ENCODE results near the gene AKR1C1. TPM values are rescaled to one million over a fixed set of nuclear protein-coding genes. Genes with fewer than 3 reads are reported as not detected.
"Not testable (repeated sequence)": the region's sequence is repeated elsewhere in the genome, so short reads cannot be mapped to it uniquely, and the experiment has no call there.

Gene AKR1C1
- total RNA-seq, 2 experiments from 2014 or later: 0.12 to 0.32 TPM

DNA sequence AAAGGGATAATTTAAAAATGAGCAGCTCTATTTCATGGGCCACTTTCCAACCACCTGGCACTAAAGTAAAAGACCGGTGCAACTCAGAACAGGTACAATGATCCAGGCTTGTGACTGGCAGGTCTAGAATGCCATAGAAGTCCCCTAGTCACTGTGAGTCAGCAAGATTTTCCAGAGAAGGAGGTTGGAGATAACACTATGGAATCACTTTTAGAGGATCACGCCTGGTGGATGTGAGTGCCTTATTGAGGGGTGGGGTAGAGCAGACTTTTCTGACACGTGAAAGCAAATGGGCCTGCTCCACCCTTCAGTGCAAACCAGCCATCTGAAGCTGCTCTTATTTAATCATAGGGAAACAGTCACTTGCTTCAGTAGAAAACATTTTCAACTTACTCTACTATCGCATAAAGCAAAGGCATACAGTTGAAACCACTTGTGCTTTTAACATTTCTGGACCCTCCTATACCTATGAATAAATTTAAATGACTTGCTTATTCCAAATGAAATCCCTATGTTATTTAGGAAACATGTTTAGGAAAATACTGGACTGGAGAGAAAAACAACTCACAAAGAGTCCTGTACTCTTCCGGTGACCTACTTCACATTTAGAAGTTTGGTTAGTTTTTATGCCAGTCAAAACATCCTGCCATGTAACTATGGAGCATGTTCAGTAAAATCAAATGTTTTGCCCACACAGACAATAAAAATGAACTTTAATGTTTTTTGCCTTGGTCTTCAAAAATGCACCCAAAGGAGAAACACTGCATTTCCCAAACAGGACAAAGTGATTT, 21.5 kb upstream of the AKR1C1 start:
- CTCF ChIA-PET: no interaction called here
- Mint-ChIP-seq H3K27me3 (peaks cover 3% of the 10 kb centered on the region), H3K4me1 (no peaks in the 10 kb centered on the region), H3K36me3 (no peaks in the 10 kb centered on the region), H3K27ac (no peak overlapping the region), H3K4me3 (no peak overlapping the region), H3K9me3 (ENCODE audit: low read depth) (no peaks in the 10 kb centered on the region)
- no peak for ATAC-seq
- no peak for DNase-seq

DNA sequence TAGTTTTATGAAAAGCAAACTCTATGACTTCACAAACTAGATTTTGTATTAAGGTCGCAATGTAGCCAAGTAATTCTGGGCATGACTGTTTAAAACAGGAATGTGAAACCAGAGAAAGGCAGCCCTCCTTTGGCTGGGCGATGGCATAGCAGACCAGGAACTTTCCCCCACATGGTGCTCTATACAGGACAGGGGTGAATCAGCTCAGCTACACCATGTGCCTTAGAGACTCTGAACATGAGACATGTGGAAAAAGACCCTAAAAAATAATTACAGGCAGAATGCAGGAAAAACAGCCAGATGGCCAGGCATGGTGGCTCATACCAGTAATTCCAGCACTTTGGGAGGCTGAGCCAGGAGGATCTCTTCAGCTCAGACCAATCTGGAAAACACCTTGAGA, 20.3 kb upstream of the AKR1C1 start:
- H3K27me3 Mint-ChIP-seq; H3K4me1 Mint-ChIP-seq; DNase-seq; H3K27ac Mint-ChIP-seq; H3K4me3 Mint-ChIP-seq; H3K36me3 Mint-ChIP-seq; H3K9me3 Mint-ChIP-seq (ENCODE audit: low read depth); ATAC-seq: not testable (repeated sequence)
- CTCF ChIA-PET: interaction anchor here (0.7 kb wide), 1 partner anchor 427 kb away, joined by 3 read pairs; no protein-coding TSS in a partner anchor

DNA sequence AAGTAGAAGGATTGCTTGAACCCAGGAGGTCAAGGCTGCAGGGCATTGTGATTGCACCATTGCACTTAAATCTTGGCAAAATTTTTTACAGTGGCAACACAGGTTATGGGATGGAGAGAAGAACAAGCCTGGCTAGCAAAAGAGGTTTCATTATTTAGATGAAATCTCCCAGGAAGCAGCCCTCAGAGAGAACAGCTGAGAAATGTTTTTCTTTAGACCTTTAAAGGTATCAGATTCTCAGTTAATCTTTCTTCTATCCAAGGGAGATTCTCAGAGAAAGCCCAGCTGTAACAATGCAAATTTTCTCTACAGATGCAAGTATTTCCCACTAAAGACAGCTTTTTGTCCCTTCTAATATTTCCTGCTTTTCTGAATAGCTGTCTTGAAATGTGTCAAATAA, 19.8 kb upstream of the AKR1C1 start:
- not testable (repeated sequence) for H3K36me3 Mint-ChIP-seq; DNase-seq; H3K27me3 Mint-ChIP-seq; ATAC-seq; H3K4me3 Mint-ChIP-seq; H3K4me1 Mint-ChIP-seq; H3K9me3 Mint-ChIP-seq (ENCODE audit: low read depth); H3K27ac Mint-ChIP-seq
- CTCF ChIA-PET: interaction anchor here (0.7 kb wide), 1 partner anchor 428 kb away, joined by 3 read pairs; no protein-coding TSS in a partner anchor

DNA sequence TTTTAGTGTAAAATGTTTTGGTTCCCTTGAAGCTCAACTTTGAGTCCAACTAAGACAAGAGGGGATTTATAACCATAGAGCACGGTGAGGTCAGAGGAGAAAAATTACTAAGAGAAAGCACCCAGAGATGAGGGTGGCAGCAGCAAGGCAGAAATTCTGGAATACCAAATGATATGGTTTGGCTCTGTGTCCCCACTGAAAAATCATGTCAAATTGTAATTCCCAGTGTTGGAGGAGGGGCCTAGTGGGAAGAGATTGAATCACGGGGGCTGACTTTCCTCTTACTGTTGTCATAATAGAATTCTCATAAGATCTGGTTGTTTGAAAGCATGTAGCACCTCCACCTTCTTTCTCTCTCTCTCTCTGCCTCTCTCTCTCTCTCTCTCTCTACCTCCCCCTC, 19.4 kb upstream of the AKR1C1 start:
- ATAC-seq: no peak
- no peak overlapping the region for H3K4me3 Mint-ChIP-seq
- H3K27me3 Mint-ChIP-seq: peaks cover 5% of the 10 kb centered on the region
- H3K9me3 Mint-ChIP-seq (ENCODE audit: low read depth): no peaks in the 10 kb centered on the region
- DNase-seq: no peak
- CTCF ChIA-PET: interaction anchor here (0.7 kb wide), 1 partner anchor 428 kb away, joined by 3 read pairs; no protein-coding TSS in a partner anchor
- H3K27ac Mint-ChIP-seq: no peak overlapping the region
- H3K4me1 Mint-ChIP-seq: no peaks in the 10 kb centered on the region
- H3K36me3 Mint-ChIP-seq: no peaks in the 10 kb centered on the region

DNA sequence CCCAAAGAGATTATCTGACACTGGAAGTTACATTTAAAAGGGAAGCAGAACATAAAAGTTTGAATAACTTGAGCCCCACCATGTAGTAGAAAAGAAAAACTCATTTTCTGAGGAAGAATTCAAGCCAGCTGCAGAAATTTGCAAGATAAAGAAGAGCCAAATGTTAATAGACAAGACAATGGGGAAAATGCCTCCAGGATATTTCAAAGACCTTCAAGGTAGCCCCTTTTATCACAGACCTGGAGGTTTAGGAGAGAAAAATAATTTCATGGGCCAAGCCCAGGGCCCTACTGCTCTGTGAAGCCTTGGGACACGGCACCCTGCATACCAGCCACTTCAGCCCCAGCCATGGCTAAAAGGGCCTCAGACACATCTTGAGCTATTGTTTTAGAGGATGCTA, 18.4 kb upstream of the AKR1C1 start:
- Mint-ChIP-seq H3K4me3 (no peak overlapping the region), H3K9me3 (ENCODE audit: low read depth) (no peaks in the 10 kb centered on the region), H3K4me1 (no peaks in the 10 kb centered on the region), H3K36me3 (no peaks in the 10 kb centered on the region), H3K27me3 (peaks cover 5% of the 10 kb centered on the region), H3K27ac (no peak overlapping the region)
- ATAC-seq: no peak
- CTCF ChIA-PET: no interaction called here
- no peak for DNase-seq

DNA sequence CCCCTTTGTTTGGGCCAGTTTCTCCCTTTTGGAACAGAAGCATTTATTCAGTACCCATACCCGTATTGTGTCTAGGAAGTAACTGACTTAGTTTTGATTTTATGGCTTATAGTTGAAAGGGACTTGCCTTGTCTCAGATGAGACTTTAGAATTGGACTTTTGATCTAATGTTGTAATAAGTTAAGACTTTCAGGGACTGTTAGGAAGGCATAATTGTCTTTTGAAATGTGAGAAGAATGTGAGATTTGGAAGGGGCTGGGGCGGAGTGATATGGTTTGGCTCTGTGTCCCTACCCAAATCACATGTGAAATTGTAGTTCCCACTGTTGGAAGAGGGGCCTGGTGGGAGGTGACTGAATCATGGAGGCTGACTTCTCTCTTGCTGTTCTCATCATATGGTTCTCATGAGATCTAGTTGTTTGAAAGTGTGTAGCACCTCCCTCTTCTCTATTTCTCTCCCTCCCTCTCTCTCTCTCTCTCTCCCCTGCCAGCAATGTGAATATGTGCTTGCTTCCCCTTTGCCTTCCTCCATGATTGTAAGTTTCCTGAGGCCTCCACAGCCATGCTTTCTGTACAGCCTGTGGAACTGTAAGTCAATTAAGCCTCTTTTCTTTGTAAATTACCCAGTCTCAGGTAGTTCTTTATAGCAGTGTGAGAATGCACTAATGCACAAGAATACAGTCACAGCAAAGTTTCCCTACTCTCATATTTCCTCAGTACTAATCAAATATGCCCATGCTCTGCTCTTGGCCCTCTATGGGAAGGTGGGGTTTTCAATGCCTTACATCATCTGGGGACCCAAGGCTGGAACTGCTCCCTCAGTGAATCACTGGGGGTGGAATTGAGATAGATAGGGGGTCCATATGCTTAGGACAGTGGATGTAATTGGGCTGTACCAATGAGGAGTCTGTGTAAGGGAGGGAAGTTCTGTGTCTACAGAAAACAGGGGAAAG, 17.2 kb upstream of the AKR1C1 start:
- no peak for DNase-seq
- Mint-ChIP-seq H3K9me3 (ENCODE audit: low read depth) (no peaks in the 10 kb centered on the region), H3K27me3 (peaks cover 5% of the 10 kb centered on the region)

DNA sequence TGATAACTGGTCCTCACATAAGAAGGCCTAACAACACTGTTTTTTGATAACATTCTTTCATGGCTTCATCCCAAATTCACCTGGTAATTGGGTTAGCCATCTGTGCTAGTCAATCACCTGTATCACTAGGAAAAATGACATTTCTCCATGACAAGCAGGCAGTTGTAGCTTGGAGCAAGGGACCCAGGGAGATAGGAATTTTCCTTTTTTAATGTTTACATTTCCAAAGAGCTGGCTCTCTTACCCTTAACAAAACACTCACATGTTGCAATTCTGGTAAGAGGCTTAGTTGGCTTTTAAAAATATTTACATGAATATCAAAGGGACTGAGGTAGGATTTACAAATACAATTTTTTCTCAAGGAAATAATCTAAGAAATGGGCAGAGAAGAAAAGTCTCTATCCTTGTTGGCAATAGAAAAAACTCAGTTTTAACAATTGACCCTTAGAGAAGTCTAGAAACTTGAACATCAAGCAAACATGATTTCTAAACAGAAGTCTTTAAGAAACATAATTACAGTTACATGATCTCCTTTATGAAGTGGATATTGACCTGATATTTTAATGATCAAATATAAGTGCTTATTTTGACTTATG, 16.1 kb upstream of the AKR1C1 start:
- peaks cover 5% of the 10 kb centered on the region for H3K27me3 Mint-ChIP-seq
- CTCF ChIA-PET: no interaction called here
- H3K9me3 Mint-ChIP-seq (ENCODE audit: low read depth): no peaks in the 10 kb centered on the region

More for the DNA sequence above, 17.2 kb upstream of the AKR1C1 start:
- Mint-ChIP-seq H3K4me3 (no peak overlapping the region), H3K36me3 (no peaks in the 10 kb centered on the region), H3K4me1 (no peaks in the 10 kb centered on the region), H3K27ac (no peak overlapping the region)
- CTCF ChIA-PET: no interaction called here
- no peak for ATAC-seq

DNA sequence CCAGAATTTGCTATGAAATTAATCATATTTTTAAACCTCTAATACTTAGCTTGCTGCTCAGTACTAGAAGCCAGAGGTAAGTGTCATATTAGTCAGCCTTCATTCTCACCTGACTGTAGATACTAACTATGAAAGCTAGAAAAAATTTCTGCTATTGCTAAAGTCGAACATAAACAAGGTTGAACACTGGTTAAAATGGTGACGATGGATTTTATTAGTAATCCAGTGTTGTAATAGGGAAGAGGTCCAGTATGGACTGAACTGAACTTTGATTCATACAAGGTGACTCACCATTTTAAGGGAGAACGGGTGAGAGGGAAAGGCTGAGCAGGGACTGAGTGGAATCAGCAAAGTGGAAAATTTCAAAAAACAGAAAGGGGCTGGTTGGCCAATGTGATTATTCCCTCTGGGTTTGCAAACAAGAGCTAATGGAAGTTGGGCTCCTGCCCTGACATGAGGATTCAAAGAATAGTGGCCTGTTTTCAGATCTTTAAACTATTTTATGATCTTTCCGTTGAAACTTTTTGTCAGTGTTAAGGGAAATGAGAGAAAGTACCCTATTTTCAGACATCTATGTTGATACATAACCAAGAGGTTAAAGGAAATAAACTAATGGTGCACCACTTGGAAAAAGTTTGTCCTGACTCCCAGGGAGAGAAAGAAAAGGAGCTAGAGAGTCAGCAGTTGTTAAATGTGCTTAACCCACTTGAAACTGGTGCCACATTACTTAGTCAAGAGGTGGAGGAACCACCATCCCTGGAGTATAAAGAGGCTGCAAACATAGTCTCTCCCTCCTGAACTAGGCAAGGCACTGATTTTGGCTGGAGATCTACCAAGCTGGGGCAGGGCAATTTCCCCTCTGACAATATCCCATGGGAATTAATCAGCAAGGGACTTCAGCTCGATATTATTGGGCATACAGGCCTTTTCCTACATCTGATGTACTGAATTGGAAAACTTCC, 15.3 kb upstream of the AKR1C1 start:
- Mint-ChIP-seq H3K36me3 (no peaks in the 10 kb centered on the region), H3K4me1 (no peaks in the 10 kb centered on the region), H3K4me3 (no peak overlapping the region), H3K27ac (no peak overlapping the region), H3K27me3 (peaks cover 5% of the 10 kb centered on the region), H3K9me3 (ENCODE audit: low read depth) (no peaks in the 10 kb centered on the region)
- no peak for ATAC-seq
- DNase-seq: no peak
- CTCF ChIA-PET: no interaction called here

More for the DNA sequence above, 16.1 kb upstream of the AKR1C1 start:
- Mint-ChIP-seq H3K27ac (no peak overlapping the region), H3K4me1 (no peaks in the 10 kb centered on the region), H3K4me3 (no peak overlapping the region), H3K36me3 (no peaks in the 10 kb centered on the region)
- DNase-seq (no peak), ATAC-seq (no peak)

DNA sequence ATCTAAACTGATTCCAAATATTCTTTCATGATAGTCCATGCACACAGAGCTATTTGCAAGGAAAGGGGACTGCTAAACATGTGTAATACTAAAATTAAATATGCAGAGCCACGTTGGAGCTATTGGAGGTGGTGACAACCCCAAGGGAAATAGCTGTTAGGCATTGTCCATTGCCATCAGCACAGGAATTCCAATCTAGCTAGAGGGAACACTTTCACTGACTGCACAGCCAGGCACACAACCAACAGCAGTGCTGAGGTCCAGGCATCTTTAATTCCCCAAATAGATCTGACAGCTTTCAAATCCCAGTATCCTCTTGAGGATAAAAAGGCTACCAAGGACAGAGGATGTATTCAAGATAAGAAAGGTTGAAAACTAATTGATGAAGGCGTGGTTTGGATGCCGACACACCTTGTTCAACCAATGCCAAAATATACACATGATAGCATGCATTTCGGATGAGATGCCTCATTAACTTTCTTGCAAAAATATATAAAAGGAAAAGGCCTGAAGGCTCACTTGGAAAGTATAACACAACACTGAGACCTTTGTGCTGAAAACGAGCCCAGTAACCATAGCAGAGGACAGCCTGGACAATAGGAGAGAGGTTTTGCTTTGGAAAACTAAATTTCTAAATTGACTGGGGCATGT, 11.6 kb upstream of the AKR1C1 start:
- H3K27me3 Mint-ChIP-seq; H3K27ac Mint-ChIP-seq; H3K4me3 Mint-ChIP-seq; ATAC-seq; H3K4me1 Mint-ChIP-seq; H3K36me3 Mint-ChIP-seq; DNase-seq; H3K9me3 Mint-ChIP-seq (ENCODE audit: low read depth); CTCF ChIA-PET: not testable (repeated sequence)

DNA sequence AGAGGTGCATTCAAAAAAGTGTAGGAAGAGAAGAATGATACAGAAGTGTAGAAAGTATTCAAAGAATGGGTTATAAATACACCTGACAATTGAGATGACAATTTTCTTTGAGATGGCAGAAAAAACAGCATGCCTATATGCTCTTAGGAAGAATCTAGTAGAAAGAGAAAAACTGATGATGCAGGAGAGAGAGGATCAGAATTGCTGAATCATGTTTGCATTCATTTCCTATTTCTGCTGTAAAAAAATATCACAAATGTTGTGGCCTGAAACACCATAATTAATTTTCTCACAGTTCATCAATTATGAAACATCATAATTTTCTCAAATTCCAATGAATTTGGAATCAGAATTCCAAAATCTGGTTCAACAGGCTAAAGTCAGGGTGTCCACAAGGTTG, 9.8 kb upstream of the AKR1C1 start:
- Mint-ChIP-seq H3K4me1 (no peaks in the 10 kb centered on the region), H3K27me3 (no peaks in the 10 kb centered on the region), H3K4me3 (no peak overlapping the region), H3K27ac (no peak overlapping the region), H3K36me3 (no peaks in the 10 kb centered on the region), H3K9me3 (ENCODE audit: low read depth) (no peaks in the 10 kb centered on the region)
- DNase-seq (no peak), ATAC-seq (no peak)
- CTCF ChIA-PET: no interaction called here

DNA sequence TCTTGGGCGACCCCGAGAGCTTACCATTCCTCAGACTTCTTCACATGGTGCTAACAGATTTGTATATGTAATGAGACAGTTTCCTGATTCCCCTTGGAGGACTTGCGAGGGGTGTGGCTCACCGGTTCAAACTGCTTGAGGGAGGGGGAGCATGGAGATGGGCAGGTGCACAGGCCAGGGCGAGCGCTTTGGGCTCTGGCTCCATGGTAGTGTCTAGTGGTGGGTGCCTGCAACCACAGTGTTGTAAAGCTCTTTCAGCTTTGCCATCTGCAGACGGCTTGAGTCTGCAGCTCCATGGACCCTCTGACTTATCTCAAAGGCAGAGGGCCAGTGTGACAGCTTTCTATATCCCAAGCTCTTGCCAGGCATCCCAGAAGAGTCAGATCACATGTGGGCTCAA, 7.1 kb upstream of the AKR1C1 start:
- H3K27ac Mint-ChIP-seq; H3K36me3 Mint-ChIP-seq; H3K27me3 Mint-ChIP-seq; CTCF ChIA-PET; H3K9me3 Mint-ChIP-seq (ENCODE audit: low read depth); H3K4me3 Mint-ChIP-seq; DNase-seq; H3K4me1 Mint-ChIP-seq; ATAC-seq: not testable (repeated sequence)

DNA sequence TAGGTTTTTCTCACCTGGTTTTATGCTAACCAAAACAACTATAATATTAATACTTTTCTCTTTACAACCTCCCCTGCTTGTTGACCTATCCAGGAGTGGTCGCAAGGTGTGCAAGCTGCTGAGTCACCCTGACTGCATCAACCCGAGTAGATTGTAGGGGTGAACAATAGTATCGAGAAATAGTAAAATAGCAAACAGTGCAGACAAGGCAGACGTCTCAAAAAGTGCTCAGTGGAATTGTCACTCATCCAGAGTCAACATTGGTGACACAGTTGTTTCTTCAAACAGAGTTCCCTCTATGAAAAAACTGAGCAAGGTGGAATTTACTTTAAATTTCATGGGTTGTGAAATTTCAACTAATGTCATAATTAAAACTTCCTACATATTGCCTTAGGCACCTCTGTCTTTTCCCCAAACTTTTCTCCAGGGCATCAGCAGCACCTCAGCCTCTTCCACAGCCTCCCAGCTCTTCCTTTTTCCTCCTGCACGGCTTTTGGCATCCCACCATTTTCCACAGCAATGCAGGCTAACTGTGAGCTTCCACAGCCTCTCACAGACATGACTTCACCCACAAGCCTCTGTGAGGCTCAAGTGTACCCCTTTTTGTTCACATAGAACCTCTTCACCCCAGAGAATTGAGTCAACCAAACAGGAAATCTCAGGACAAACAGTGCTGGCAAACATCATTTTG, 6.1 kb upstream of the AKR1C1 start:
- H3K4me1 Mint-ChIP-seq; ATAC-seq; H3K27me3 Mint-ChIP-seq; H3K27ac Mint-ChIP-seq; H3K36me3 Mint-ChIP-seq; H3K9me3 Mint-ChIP-seq (ENCODE audit: low read depth); CTCF ChIA-PET; DNase-seq; H3K4me3 Mint-ChIP-seq: not testable (repeated sequence)
